Astrocyte (in vitro differentiated cells and primary cell): ENCODE measurements around the gene EXOSC2.

ENCODE experiments used
- EZH2 ChIP-seq: IDR thresholded peaks from 2 replicates; pipeline ENCODE4 v1.6.1; 2012; ENCODE audit warnings: mild to moderate bottlenecking, low read length, inconsistent platforms; ENCODE audit not compliant: insufficient read depth
- TF ChIP-seq, protein P1 (sequence below): IDR thresholded peaks from 2 replicates; pipeline ENCODE4 v1.5.1; 2011; ENCODE audit warnings: low read depth, mild to moderate bottlenecking, inconsistent platforms, low read length, moderate library complexity; ENCODE audit not compliant: insufficient read depth

DNA sequence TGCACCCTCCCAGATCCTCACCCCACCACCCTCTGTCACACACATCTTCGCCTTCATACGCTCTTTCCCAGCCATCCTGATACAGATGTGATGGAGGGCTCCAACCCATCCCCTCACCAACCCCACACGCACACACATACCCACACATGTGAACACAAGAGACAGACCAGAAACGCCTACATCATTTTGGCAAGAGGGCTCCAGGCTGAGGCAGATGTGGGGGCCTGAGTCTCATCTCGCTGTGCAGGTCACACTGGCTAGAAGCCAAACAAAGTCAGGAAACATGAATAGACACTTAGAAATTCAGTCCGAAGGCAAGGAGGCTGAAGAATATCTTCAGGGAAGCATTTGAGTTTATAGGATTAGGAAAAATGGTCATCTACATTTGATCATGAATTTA is 22.9 kb upstream of the EXOSC2 start:
- no peak for TF ChIP-seq EZH2
- TF ChIP-seq, protein P1, sequence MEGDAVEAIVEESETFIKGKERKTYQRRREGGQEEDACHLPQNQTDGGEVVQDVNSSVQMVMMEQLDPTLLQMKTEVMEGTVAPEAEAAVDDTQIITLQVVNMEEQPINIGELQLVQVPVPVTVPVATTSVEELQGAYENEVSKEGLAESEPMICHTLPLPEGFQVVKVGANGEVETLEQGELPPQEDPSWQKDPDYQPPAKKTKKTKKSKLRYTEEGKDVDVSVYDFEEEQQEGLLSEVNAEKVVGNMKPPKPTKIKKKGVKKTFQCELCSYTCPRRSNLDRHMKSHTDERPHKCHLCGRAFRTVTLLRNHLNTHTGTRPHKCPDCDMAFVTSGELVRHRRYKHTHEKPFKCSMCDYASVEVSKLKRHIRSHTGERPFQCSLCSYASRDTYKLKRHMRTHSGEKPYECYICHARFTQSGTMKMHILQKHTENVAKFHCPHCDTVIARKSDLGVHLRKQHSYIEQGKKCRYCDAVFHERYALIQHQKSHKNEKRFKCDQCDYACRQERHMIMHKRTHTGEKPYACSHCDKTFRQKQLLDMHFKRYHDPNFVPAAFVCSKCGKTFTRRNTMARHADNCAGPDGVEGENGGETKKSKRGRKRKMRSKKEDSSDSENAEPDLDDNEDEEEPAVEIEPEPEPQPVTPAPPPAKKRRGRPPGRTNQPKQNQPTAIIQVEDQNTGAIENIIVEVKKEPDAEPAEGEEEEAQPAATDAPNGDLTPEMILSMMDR, result no peak
